Stimulated activated CD4-positive, alpha-beta T cell treated with anti-CD3 and anti-CD28 coated beads, Interleukin-1b, Interleukin-23, amount 100 ng/mL, for 1 hour (primary cell): ENCODE measurements around the gene DEGS1.

Source experiments
- DNase-seq, 2 donors: peaks; one replicate each; pipeline ENCODE4 v3.0.0-alpha.2; 2020; ENCODE audit warnings: low read depth in 2 of 2

The DEGS1 gene

GRCh38 chr1:224182866-224183590 is at the start of gene DEGS1:
Gene DEGS1 (plus strand): TSS chr1:224183240. CDS start chr1:224183337, 97 bp downstream.
- peak; percentile 53 to 55 for DNase-seq

DNA sequence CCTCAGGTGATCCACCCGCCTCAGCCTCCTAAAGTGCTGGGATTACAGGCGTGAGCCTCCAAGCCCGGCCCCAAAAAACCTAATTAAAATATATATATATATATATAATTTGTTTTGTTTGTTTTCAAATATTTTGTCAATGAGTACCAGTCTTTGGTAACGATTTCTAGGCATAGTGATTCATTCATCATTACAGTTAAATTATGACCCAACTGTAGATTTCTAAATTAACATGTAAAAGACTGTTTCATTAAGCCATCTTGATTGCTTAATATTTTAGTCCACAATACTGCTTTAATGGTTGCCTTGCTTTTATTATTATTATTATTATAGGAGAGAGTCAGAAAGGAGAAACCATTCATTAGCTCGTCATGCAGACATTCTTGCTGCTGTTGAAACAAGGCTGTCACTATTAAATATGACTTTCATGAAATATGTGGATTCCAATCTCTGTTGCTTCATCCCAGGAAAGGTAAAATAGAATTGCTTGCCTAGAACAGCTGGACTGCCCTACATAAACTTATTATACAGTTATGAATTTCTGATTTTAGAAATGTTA is 49.2 kb upstream of the DEGS1 start:
- DNase-seq, result no peak

DNA sequence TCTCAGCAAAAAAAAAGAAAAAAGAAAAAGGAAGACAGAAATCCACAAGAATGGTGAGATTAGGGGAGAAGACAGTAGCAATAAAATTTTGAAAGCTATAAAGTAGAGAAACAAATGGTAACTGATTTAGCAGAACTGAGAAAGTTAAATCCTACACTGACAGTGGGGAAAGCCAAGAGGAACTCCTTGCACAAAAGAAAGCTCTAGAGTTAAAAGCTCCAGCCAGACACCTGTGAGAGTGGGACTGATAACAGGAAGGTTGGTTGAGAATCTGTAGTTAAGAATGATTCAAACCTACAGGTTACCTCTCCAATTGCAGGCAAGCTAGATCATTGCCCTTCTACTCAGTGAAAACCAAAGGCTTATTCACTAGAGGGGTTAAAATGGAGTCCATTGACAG is 45.5 kb upstream of the DEGS1 start:
- DNase-seq, result no peak

DNA sequence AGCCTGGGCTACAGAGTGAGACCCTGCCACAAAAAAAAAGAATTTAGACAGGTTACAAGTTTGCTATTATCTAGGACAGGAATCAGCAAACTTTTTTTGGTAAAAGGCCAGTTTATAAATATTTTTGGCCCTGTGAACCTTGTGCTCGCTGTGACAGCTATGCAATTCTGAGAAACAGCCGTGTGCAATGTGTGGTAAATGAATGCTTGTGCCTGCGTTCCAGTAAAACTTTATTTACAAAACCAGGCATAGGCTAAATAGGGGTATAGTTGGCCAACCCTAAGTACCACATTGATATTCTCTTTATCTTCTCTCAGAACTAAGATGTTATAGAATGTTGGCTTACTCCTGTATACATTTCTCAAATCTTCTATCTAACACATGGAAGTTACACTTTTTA is 44.8 kb upstream of the DEGS1 start:
- no peak for DNase-seq

GRCh38 chr1:224141693-224142092 is 41.3 kb upstream of the DEGS1 start:
- DNase-seq, result no peak

- no peak for DNase-seq
Observed at GRCh38 chr1:224149709-224150108, 33.3 kb upstream of the DEGS1 start.

DNA sequence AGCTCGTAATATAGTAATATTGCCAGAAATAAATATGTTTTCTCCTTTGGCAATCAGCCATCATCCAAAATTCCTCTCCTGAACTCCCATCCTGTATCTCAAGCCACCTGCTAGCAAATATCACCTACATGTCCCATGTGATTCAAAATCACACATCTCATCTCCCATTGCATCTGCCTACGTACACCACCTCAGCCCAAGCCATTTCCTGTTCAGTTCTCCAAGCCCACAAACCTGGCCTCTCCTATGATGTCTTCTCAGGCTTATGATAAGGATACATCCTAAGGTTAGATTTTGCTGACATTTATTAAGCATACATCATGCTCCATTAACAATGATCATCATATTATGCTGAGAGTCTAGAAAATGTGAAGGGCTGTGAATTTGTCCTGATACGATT is 31.9 kb upstream of the DEGS1 start:
- DNase-seq, result no peak

GRCh38 chr1:224157316-224157715 is 25.7 kb upstream of the DEGS1 start:
- DNase-seq, result no peak

DNA sequence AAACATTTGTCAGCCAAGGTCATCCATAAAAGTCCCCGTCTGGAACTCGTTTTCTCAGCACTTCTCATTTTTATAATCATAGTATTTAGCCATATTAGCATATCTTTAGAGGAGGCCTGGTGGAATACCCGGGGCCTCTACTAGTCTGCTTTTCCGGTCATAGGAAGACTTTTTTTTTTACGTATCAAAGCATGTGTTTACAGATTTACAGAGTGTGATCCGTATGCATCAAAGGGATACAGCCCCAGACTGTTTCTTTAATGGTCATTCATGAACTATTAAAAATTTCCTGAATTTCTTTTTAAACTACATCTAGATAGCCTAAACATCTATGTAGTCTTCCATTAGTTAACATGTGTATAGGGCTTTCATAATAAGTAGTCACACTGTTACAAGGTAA is 23.5 kb upstream of the DEGS1 start:
- no peak for DNase-seq

- no peak for DNase-seq
Observed at GRCh38 chr1:224160171-224160682, 22.8 kb upstream of the DEGS1 start.

GRCh38 chr1:224162768-224163167 is 20.3 kb upstream of the DEGS1 start:
- DNase-seq, result no peak

DNA sequence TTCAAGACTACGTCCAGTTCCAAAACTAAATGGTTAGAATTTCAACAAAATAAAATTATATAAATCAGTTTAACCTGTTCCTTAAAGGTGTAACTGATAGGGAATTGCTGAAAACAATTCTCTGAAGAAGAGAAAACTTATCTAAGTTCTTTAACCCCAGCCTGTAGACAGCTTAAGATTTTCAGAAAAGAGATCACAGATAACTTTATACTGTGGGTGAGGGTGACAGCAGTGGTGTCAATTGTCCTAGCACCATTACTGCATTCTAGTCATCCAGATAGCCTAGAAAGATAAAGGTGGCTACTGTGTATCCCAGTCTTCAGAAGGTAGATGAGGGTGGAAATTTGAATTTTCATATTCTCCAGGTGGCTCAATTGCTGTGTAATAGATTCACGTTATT is 19.7 kb upstream of the DEGS1 start:
- DNase-seq, result no peak

- DNase-seq, result no peak
Observed at GRCh38 chr1:224168859-224169380, 14.1 kb upstream of the DEGS1 start.

DNA sequence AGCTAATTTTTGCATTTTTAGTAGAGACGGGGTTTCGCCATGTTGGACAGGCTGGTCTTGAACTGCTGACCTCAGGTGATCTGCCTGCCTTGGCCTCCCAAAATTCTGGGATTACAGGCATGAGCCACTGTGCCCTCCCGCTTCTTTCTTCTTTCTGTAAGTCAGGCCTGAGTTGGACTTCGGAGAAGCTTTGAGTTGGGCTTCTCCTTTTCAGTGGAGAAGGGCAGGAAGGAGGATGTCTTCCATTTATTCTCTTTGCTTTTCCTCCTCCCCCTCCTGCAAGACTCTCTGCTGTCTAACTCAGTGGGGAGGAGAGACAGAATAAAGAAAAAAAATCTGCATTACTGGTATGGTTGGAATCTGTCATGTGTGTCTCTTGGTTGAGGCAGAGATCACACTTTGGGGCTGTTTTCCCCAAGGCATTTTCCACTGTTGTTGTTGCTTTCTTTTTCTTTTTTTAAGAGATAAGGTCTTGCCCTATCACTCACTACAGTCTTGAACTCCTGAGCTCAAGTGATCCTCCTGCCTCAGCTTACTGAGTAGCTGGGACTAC is 13.2 kb upstream of the DEGS1 start:
- no peak for DNase-seq

- DNase-seq, result no peak
Observed at GRCh38 chr1:224170343-224170742, 12.7 kb upstream of the DEGS1 start.

- DNase-seq, result no peak
Observed at GRCh38 chr1:224170748-224171478, 12.1 kb upstream of the DEGS1 start.

GRCh38 chr1:224172229-224172628 is 10.8 kb upstream of the DEGS1 start:
- DNase-seq, result no peak

DNA sequence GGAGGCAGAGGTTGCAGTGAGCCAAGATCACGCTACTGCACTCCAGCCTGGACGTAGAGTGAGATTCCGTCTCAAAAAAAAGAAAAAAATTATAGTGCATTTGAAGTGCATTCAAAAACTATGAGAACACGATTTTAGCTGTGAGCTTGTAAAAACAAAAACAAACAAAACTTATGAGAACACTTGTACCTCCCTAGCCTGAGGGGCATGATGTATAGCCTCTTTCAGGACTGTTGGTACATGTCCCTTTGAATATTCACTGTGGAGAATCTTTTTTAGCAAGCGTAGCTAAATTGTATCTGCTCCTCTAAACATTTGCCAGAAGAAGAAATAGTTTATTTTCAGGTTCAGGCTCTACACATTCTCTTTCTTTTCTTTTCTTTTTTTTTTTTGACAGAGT is 9.5 kb upstream of the DEGS1 start:
- DNase-seq, result no peak

DNA sequence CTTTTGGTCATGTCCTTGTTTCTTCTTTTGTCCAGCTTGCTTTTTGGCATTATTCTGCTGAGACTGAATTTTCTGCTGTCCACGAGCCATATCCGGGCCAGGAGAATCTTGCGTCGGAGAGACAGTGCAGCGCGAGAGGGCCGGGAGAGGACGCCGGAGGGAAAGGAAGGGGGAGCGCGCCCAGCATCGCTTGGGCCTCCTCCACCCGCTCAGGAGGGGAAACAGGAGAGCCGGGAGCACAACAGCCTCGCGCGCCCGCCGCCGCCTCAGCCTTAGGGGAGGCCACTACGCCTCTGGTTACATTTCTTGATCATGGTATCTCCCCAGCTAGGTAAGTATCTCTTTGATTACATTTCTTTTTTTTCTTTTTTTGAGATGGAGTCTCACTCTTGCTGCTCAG is 7.4 kb upstream of the DEGS1 start:
- DNase-seq, result no peak

DNA sequence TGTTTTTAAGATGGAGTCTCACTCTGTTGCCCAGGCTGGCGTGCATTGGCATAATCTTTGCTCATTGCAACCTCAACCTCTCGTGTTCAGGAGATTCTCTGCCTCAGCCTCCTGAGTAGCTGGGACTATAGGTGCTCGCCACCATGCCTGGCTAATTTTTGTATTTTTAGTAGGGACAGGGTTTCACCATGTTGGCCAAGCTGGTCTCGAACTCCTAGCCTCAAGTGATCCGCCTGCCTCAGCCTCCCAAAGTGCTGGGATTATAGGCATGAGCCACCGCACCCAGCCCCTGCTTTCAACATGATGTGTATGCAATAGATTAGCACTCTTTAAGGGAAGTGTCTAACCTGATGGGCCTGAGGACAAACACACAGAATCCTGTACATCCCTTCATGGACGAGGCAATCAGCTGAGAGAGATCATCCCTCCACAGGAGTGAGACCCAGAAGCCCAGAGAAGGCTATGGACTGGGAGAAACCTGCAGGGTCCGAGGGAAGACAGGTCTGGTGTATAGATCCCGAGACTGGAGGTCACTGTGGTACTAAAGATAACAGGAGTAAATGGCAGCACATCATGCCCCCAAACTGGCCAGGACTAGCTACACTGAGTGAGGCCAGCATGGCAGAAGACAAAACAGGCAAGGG is 5.6 kb upstream of the DEGS1 start:
- no peak for DNase-seq

- DNase-seq, result no peak
Observed at GRCh38 chr1:224178894-224179293, 4.1 kb upstream of the DEGS1 start.
